Astrocyte of the spinal cord (primary cell): ENCODE results near the gene BAIAP3.

Source experiments
- DNase-seq: peaks from one replicate; pipeline ENCODE4 v3.0.0; 2011; ENCODE audit warnings: low read depth, low spot score
- H3K4me3 ChIP-seq: 2 replicates; pipeline ENCODE4 v1.5.1; 2011; ENCODE audit warnings: low read depth, mild to moderate bottlenecking, low read length, moderate library complexity
- CTCF ChIP-seq: IDR thresholded peaks from 2 replicates; pipeline ENCODE4 v1.5.1; 2012; ENCODE audit warnings: low read depth, mild to moderate bottlenecking, low read length, inconsistent platforms
- in situ Hi-C: cut with HindIII; loops from 2 replicates; pipeline ENCODE4 v1.10.0; 2017; ENCODE audit warnings: low sequenced_read_pairs

Gene BAIAP3

DNA sequence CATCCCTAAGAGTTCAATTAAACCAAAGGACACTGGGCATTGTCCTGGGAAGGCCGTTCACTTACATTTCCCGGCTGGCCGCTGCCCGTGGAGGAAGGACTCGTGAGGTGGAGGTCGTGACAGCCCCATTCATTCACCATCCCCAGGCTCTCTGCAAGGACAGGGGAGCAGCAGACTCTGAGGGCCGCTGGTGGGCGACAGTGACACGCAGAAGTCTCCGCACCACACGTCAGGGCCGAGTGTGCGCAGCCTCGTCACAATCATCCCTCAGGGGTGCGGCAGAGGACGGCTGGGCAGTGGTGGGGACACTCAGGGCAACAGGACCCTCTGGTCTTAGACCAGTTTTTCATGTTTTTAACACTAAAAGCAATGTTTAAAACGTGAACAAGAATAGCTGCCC is 59.4 kb downstream of the BAIAP3 start:
- in situ Hi-C loops = no loop called here
- DNase-seq = no peak
- no peak overlapping the region for H3K4me3 ChIP-seq
- TF ChIP-seq CTCF = no peak

DNA sequence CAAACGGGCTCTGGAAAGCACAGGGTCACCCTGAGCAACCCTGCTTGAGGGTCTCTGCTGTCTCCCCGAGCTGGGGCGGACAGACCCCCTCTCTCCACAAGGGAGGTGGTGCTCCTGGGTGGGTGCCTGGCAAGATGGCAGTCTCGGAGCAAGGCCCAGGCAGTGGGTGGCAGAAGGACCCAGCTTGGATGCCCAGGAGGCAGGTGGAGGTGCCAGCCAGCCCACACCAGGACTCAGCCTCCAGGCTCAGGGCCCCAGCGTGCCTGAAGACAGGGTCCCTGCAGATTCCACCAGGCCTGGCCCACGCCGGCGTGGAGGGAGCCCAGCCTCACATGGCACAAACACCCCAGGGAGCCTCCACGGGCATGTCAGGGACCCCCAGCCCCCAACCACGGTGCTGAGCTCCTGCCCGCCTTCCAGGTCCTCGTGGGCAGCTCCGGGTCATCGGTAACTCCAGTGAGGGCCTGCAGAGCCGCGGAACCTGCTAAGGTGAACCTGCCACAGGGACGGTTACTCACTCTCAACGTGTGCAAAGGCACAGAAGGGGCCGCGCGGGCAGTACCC is 60.2 kb downstream of the BAIAP3 start:
- H3K4me3 ChIP-seq = no peak overlapping the region
- in situ Hi-C loops = no loop called here
- no peak for TF ChIP-seq CTCF

DNA sequence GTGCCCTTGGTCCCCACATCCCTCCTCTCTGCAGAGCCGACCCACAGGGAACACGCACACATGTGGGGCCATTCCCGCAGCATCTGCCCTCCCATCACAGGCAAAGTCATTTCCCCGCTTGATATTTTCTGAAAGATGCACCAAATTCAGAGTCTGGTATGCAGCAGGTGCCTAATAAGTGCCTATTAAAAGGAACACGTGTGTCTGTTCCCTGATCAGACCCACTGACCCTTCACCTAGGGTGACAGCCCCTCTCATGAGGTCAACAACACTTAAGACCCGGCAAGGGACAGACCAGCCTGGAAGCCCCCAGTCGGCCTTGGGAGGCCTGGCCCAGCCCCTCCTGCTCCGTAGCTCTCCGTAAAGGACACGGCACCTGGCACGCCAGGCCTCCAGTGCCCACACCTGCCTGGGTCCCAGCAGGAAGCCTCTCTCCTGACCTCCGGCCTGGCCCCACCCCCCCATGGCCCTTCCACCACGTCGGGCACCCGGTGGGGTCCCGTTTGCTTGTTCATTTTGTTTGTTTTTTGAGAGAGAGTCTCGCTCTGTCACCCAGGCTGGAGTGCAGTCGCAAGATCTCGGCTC is 61.0 kb downstream of the BAIAP3 start:
- H3K4me3 ChIP-seq = no peak overlapping the region
- TF ChIP-seq CTCF = no peak
- no peak for DNase-seq
- in situ Hi-C loops = no loop called here

More for the DNA sequence above, 60.2 kb downstream of the BAIAP3 start:
- DNase-seq = no peak

- in situ Hi-C loops = no loop called here
- DNase-seq = no peak
Measured at GRCh38 chr16:1395444-1396031, 62.1 kb downstream of the BAIAP3 start.

DNA sequence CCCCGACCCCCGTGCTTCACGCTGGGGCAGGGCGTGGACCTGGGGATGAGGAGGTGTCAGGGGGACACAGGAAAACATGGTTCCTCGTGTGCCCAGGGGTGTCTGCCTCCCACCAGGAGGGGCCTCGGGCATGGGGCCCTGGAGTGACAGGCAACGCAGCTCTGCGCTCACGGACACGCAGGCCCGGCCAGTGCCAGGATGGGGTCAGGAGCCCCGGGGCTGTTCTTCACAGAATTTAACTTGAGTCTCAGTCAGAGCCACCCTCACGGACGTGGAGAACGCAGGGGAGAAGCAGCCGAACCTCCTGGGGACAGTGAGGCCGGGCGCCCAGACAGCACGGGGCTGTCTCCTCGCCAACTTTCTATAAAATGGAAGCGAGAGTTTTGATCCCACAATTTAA is 64.3 kb downstream of the BAIAP3 start:
- no peak for TF ChIP-seq CTCF

More at GRCh38 chr16:1395444-1396031, 62.1 kb downstream of the BAIAP3 start:
- no peak overlapping the region for H3K4me3 ChIP-seq
- no peak for TF ChIP-seq CTCF

GRCh38 chr16:1398351-1398750 is 64.9 kb downstream of the BAIAP3 start:
- in situ Hi-C loops = no loop called here
- no peak for DNase-seq
- TF ChIP-seq CTCF = no peak
- no peak overlapping the region for H3K4me3 ChIP-seq

More for the DNA sequence above, 64.3 kb downstream of the BAIAP3 start:
- H3K4me3 ChIP-seq = no peak overlapping the region
- no peak for DNase-seq
- in situ Hi-C loops = no loop called here
